Measurements from ENCODE around the gene SLC26A9.
A peak's percentile ranks its signal among the peaks of the same experiment; 100 is the strongest.

DNA sequence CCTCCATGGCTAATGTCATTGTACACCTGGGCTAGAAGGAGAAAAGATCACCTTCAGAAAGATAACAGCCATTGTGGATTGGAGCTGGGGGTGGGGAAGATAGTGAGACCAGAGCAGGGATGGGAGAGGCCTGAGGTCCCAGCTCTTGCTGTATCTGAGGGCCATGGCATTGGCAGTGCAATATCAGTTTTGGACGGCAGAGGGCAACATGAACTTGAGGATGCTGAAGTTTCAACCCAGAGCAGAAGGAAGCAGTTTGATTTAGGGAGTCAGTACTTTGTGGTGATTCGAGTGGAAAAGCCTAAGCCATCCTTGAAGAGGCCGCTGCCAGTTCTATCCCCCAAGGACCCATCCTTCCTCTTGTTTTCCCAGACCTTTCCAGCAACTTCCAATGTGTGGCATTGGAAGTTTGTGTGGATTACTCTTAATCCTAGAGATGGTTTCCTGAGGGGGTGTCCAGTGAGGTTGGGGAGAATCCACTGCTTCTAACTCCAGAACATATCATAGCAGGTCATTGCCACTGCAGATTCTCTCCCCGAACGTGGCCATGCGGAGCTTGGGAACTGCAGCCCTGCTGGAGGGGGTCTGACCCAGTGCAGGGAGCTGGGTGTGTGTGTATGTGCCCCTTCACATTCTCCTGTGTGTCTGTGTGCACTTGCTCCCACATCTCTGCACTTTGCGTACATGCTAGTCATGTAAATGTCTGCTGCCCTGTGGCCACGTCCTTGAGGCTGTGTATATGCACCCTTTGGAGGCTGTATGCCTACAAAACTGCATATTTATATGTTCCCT, 24.1 kb downstream of the SLC26A9 start:
- TF ChIP-seq, protein P1, sequence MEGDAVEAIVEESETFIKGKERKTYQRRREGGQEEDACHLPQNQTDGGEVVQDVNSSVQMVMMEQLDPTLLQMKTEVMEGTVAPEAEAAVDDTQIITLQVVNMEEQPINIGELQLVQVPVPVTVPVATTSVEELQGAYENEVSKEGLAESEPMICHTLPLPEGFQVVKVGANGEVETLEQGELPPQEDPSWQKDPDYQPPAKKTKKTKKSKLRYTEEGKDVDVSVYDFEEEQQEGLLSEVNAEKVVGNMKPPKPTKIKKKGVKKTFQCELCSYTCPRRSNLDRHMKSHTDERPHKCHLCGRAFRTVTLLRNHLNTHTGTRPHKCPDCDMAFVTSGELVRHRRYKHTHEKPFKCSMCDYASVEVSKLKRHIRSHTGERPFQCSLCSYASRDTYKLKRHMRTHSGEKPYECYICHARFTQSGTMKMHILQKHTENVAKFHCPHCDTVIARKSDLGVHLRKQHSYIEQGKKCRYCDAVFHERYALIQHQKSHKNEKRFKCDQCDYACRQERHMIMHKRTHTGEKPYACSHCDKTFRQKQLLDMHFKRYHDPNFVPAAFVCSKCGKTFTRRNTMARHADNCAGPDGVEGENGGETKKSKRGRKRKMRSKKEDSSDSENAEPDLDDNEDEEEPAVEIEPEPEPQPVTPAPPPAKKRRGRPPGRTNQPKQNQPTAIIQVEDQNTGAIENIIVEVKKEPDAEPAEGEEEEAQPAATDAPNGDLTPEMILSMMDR (tag by site-specific recombination; IDR thresholded peaks at IDR 0.05) = peak; percentile 95
- TF ChIP-seq, protein P2, sequence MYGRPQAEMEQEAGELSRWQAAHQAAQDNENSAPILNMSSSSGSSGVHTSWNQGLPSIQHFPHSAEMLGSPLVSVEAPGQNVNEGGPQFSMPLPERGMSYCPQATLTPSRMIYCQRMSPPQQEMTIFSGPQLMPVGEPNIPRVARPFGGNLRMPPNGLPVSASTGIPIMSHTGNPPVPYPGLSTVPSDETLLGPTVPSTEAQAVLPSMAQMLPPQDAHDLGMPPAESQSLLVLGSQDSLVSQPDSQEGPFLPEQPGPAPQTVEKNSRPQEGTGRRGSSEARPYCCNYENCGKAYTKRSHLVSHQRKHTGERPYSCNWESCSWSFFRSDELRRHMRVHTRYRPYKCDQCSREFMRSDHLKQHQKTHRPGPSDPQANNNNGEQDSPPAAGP (tag by site-specific recombination; IDR thresholded peaks at IDR 0.05) = 0 out of 2 replicates have a peak, but pooled peaks have one; percentile 26
- no peak for TF ChIP-seq ZNF121 (tag by site-specific recombination; IDR thresholded peaks at IDR 0.05)
- TF ChIP-seq, protein P3, sequence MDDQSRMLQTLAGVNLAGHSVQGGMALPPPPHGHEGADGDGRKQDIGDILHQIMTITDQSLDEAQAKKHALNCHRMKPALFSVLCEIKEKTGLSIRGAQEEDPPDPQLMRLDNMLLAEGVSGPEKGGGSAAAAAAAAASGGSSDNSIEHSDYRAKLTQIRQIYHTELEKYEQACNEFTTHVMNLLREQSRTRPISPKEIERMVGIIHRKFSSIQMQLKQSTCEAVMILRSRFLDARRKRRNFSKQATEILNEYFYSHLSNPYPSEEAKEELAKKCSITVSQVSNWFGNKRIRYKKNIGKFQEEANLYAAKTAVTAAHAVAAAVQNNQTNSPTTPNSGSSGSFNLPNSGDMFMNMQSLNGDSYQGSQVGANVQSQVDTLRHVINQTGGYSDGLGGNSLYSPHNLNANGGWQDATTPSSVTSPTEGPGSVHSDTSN (CRISPR knock-in tag; IDR thresholded peaks at IDR 0.05) = no peak
- TF ChIP-seq YY1 (tag by site-specific recombination; IDR thresholded peaks at IDR 0.05) = no peak
- TF ChIP-seq ZNF560 (tag by site-specific recombination; IDR thresholded peaks at IDR 0.05; ENCODE audit: borderline replicate concordance) = no peak
- TF ChIP-seq, protein P4, sequence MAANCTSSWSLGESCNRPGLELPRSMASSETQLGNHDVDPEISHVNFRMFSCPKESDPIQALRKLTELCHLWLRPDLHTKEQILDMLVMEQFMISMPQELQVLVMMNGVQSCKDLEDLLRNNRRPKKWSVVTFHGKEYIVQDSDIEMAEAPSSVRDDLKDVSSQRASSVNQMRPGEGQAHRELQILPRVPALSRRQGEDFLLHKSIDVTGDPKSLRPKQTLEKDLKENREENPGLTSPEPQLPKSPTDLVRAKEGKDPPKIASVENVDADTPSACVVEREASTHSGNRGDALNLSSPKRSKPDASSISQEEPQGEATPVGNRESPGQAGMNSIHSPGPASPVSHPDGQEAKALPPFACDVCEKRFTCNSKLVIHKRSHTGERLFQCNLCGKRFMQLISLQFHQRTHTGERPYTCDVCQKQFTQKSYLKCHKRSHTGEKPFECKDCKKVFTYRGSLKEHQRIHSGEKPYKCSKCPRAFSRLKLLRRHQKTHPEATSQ (tag by site-specific recombination; IDR thresholded peaks at IDR 0.05) = no peak
